Caco-2 (cell line): ENCODE results near the gene ATRAID. TPM values are rescaled to one million over a fixed set of nuclear protein-coding genes. Genes with fewer than 3 reads are reported as not detected.

Source experiments
- BruUV-seq: library from RNA; stranded (reverse); fragments of 400-500 nt; replicated peaks from 2 replicates; lab custom pipeline; 2021; lab: Mats Ljungman, UMichigan
- CTCF ChIA-PET: fragments of 300-600 bp; sonication (Branson Sonifier 250); formaldehyde crosslinking; loops from one replicate; lab custom pipeline; 2022; ENCODE audit warnings: antibody characterized with exemption; lab: Charles Lee
- POLR2A ChIA-PET: fragments of 300-600 bp; sonication (Branson Sonifier 250); formaldehyde crosslinking; loops from one replicate; lab custom pipeline; 2022; ENCODE audit warnings: antibody characterized with exemption; lab: Charles Lee
- DNase-seq, 2 experiments: peaks; one replicate each; pipeline versions ENCODE4 v3.0.0 to v3.0.0-alpha.2; 2020 to 2022
- H3K27me3 ChIP-seq: replicated peaks from 2 replicates; pipeline ENCODE4 v1.6.0; 2011; ENCODE audit warnings: low read length; ENCODE audit not compliant: control insufficient read depth, insufficient read depth
- H3K36me3 ChIP-seq: 2 replicates; pipeline ENCODE4 v1.5.1; 2011; ENCODE audit warnings: low read length; ENCODE audit not compliant: control insufficient read depth, insufficient read depth
- H3K4me1 ChIP-seq: fragments of 250-450 bp; sonication (Bioruptor Pico); 2 replicates; pipeline ENCODE4 v1.5.1; 2020; ENCODE audit warnings: mild to moderate bottlenecking
- H3K4me3 ChIP-seq: 2 replicates; pipeline ENCODE4 v1.5.1; 2011; ENCODE audit warnings: low read depth, mild to moderate bottlenecking, control low read depth, low read length
- H3K9me3 ChIP-seq: fragments of 250-450 bp; sonication (Bioruptor Pico); 2 replicates; pipeline ENCODE4 v1.5.1; 2020; ENCODE audit warnings: mild to moderate bottlenecking, moderate library complexity
- H3K27ac Mint-ChIP-seq: one replicate; pipeline ENCODE4 v1.8.0; 2022; ENCODE audit warnings: mixed read lengths; ENCODE audit not compliant: unreplicated experiment
- H3K27me3 Mint-ChIP-seq: one replicate; pipeline ENCODE4 v1.8.0; 2022; ENCODE audit warnings: mixed read lengths; ENCODE audit not compliant: insufficient read depth, unreplicated experiment
- H3K36me3 Mint-ChIP-seq: one replicate; pipeline ENCODE4 v1.8.0; 2022; ENCODE audit warnings: mild to moderate bottlenecking, mixed read lengths; ENCODE audit not compliant: insufficient read depth, unreplicated experiment
- H3K4me1 Mint-ChIP-seq: one replicate; pipeline ENCODE4 v1.8.0; 2022; ENCODE audit warnings: low read depth, mixed read lengths; ENCODE audit not compliant: unreplicated experiment
- H3K4me3 Mint-ChIP-seq: one replicate; pipeline ENCODE4 v1.8.0; 2022; ENCODE audit warnings: mild to moderate bottlenecking, moderate library complexity, mixed read lengths; ENCODE audit not compliant: unreplicated experiment
- H3K9me3 Mint-ChIP-seq: one replicate; pipeline ENCODE4 v1.8.0; 2022; ENCODE audit warnings: mixed read lengths; ENCODE audit not compliant: unreplicated experiment
- intact Hi-C: fragments of 100-400 bp; cut with micrococcal nuclease; formaldehyde crosslinking; loops from one replicate; pipeline ENCODE4 v1.10.0; 2022; ENCODE audit not compliant: unreplicated experiment
- total RNA-seq: library from RNA; stranded (reverse); gene quantifications from 2 replicates; pipeline ENCODE4 v1.2.3, GENCODE V29; 2022
- TF ChIP-seq, protein P1 (sequence below), 2 experiments: fragments of 200-600 bp in 1 of 2; IDR thresholded peaks; 1 replicate in 1 of 2; 2 replicates in 1 of 2; pipeline versions ENCODE4 v1.5.1 to v1.8.0; 2011 to 2022; ENCODE audit warnings: antibody characterized with exemption in 1 of 2, control low read depth in 1 of 2, inconsistent platforms in 1 of 2, low read depth in 1 of 2, low read length in 1 of 2, mild to moderate bottlenecking in 1 of 2, moderate library complexity in 1 of 2; ENCODE audit not compliant: insufficient read depth in 1 of 2, severe bottlenecking in 1 of 2, unreplicated experiment in 1 of 2

Gene ATRAID
- total RNA-seq, 1 experiment from 2014 or later = 157 TPM

DNA sequence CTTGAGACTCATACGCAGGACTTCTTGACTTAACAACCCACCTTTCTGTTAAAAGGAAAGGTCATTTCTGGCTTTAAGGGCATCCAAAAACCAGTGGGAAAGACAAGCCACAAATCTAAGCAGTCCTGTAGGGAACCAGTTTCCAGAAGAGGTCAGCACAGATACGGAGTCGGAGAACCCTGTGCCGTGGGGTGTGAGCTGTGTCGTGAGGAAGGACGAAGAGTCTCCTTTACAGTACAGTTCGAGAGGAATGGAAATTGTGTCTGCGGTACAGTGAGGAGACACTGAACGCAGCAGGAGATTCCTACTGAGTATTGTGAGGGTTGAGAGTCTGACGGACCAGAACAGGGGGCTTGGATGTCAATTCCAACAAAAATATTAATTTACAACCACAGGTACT lies 33.3 kb downstream of the ATRAID start:
- TF ChIP-seq, protein P1, sequence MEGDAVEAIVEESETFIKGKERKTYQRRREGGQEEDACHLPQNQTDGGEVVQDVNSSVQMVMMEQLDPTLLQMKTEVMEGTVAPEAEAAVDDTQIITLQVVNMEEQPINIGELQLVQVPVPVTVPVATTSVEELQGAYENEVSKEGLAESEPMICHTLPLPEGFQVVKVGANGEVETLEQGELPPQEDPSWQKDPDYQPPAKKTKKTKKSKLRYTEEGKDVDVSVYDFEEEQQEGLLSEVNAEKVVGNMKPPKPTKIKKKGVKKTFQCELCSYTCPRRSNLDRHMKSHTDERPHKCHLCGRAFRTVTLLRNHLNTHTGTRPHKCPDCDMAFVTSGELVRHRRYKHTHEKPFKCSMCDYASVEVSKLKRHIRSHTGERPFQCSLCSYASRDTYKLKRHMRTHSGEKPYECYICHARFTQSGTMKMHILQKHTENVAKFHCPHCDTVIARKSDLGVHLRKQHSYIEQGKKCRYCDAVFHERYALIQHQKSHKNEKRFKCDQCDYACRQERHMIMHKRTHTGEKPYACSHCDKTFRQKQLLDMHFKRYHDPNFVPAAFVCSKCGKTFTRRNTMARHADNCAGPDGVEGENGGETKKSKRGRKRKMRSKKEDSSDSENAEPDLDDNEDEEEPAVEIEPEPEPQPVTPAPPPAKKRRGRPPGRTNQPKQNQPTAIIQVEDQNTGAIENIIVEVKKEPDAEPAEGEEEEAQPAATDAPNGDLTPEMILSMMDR (IDR thresholded peaks at IDR 0.05; ENCODE audit: insufficient read depth in 1 of 2, low read depth in 1 of 2, low read length in 1 of 2, severe bottlenecking in 1 of 2, unreplicated experiment in 1 of 2) = no peak
- Histone ChIP-seq H3K27me3 (no peaks in the 10 kb centered on the region), H3K4me1 (no peaks in the 10 kb centered on the region), H3K36me3 (no peaks in the 10 kb centered on the region), H3K4me3 (no peak overlapping the region), H3K9me3 (no peaks in the 10 kb centered on the region)
- CTCF ChIA-PET = interaction anchor here (0.6 kb wide), 1 partner anchor 35 kb away, joined by 3 read pairs; no protein-coding TSS in a partner anchor
- Mint-ChIP-seq H3K36me3 (peaks cover 48% of the 10 kb centered on the region), H3K27me3 (no peaks in the 10 kb centered on the region), H3K27ac (no peak overlapping the region), H3K4me3 (no peak overlapping the region), H3K9me3 (no peaks in the 10 kb centered on the region), H3K4me1 (no peaks in the 10 kb centered on the region)
- intact Hi-C loops = no loop called here
- no peak for DNase-seq
- TSS peak; percentile 13 for BruUV-seq
- POLR2A ChIA-PET = no interaction called here

DNA sequence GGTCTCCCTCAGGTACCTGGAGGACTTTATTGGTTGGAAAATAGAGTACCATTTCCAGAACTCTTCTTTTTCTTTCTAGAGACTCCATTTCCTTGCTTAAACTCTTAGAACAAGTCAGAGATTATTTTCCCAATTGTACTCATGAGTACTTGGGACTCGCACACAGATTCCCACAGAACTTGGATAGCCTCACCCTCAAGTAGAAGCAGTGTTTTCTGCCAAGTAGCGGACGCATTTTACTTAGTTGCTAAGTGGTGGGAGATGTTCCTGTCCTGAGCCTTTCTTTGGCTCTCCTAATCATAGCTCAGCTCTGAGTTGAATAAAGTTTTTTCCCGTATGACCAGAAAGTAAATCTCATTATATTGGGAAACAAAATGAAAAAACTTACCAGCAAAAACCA lies 33.8 kb downstream of the ATRAID start:
- DNase-seq = no peak
- POLR2A ChIA-PET = no interaction called here

DNA sequence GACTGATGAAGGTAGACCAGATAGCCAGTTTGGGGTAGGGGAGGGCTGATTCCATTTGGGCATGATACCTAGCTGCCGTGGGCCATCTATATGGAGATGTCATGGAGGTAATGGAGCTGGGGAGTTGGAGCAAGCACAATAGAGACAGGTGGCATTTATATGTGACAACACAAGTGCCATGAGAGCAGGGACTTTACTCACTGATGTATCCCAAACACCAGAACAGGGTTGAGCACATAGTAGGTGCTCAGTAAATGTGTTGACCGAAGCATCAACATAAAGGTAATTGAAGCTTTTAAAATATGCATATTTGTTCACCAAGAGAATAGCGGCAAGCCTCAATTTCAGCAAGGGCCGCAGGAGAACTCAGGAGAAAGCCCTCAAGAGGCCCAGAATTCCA lies 36.1 kb downstream of the ATRAID start:
- no peaks in the 10 kb centered on the region for H3K36me3 ChIP-seq
- POLR2A ChIA-PET = no interaction called here
- no peak overlapping the region for H3K4me3 Mint-ChIP-seq
- H3K9me3 Mint-ChIP-seq = no peaks in the 10 kb centered on the region
- no peaks in the 10 kb centered on the region for H3K27me3 Mint-ChIP-seq
- H3K27ac Mint-ChIP-seq = no peak overlapping the region
- peaks cover 25% of the 10 kb centered on the region for H3K36me3 Mint-ChIP-seq
- intact Hi-C loops = no loop called here
- H3K4me3 ChIP-seq = no peak overlapping the region
- no peaks in the 10 kb centered on the region for H3K27me3 ChIP-seq
- no peak for DNase-seq
- no peaks in the 10 kb centered on the region for H3K4me1 ChIP-seq
- no TSS peak for BruUV-seq
- TF ChIP-seq, protein P1 (IDR thresholded peaks at IDR 0.05; ENCODE audit: insufficient read depth in 1 of 2, low read depth in 1 of 2, low read length in 1 of 2, severe bottlenecking in 1 of 2, unreplicated experiment in 1 of 2) = no peak
- no peaks in the 10 kb centered on the region for H3K4me1 Mint-ChIP-seq
- CTCF ChIA-PET = interaction anchor here (1.7 to 2.1 kb wide), 2 partner anchors 15 to 32 kb away, joined by 4 to 8 read pairs; partner anchors contain the start of gene SLC30A3
- no peaks in the 10 kb centered on the region for H3K9me3 ChIP-seq

More for the DNA sequence above, 33.8 kb downstream of the ATRAID start:
- CTCF ChIA-PET = no interaction called here
- TF ChIP-seq, protein P1 (IDR thresholded peaks at IDR 0.05; ENCODE audit: insufficient read depth in 1 of 2, low read depth in 1 of 2, low read length in 1 of 2, severe bottlenecking in 1 of 2, unreplicated experiment in 1 of 2) = no peak
- no peaks in the 10 kb centered on the region for H3K9me3 ChIP-seq
- H3K4me1 ChIP-seq = no peaks in the 10 kb centered on the region
- no TSS peak for BruUV-seq
- no peaks in the 10 kb centered on the region for H3K27me3 ChIP-seq
- Mint-ChIP-seq H3K27ac (no peak overlapping the region), H3K4me1 (no peaks in the 10 kb centered on the region), H3K27me3 (no peaks in the 10 kb centered on the region), H3K36me3 (peaks cover 43% of the 10 kb centered on the region), H3K9me3 (no peaks in the 10 kb centered on the region), H3K4me3 (no peak overlapping the region)
- no peaks in the 10 kb centered on the region for H3K36me3 ChIP-seq
- H3K4me3 ChIP-seq = no peak overlapping the region
- intact Hi-C loops = no loop called here
